ENCODE measurements around the gene MBNL2.
A peak's percentile ranks its signal among the peaks of the same experiment; 100 is the strongest.
"Not testable (repeated sequence)": the region's sequence is repeated elsewhere in the genome, so short reads cannot be mapped to it uniquely, and the experiment has no call there.

The MBNL2 gene

GRCh38 chr13:97329331-97329730, 107.2 kb downstream of the MBNL2 start:
- no peak for DNase-seq

GRCh38 chr13:97330448-97330847, 108.3 kb downstream of the MBNL2 start:
- DNase-seq = no peak

GRCh38 chr13:97332742-97333141, 110.6 kb downstream of the MBNL2 start:
- no peak for DNase-seq

- DNase-seq = no peak
These were observed 111.8 kb downstream of the MBNL2 start for GRCh38 chr13:97333983-97334382.

- DNase-seq = no peak
These were observed 112.6 kb downstream of the MBNL2 start for GRCh38 chr13:97334690-97335089.

- DNase-seq = no peak
These were observed 113.5 kb downstream of the MBNL2 start for GRCh38 chr13:97335488-97336134.

GRCh38 chr13:97337985-97338499, 115.9 kb downstream of the MBNL2 start:
- DNase-seq = no peak

- no peak for DNase-seq
These were observed 116.4 kb downstream of the MBNL2 start for GRCh38 chr13:97338571-97338970.

- peak; percentile 24 for DNase-seq
These were observed 117.2 kb downstream of the MBNL2 start for GRCh38 chr13:97339019-97339987.

GRCh38 chr13:97339988-97340749, 118.0 kb downstream of the MBNL2 start:
- no peak for DNase-seq

GRCh38 chr13:97341135-97341534, 119.0 kb downstream of the MBNL2 start:
- DNase-seq = no peak

- DNase-seq = no peak
These were observed 120.0 kb downstream of the MBNL2 start for GRCh38 chr13:97342136-97342535.

GRCh38 chr13:97342936-97343335, 120.8 kb downstream of the MBNL2 start:
- no peak for DNase-seq

GRCh38 chr13:97344265-97345175, 122.4 kb downstream of the MBNL2 start:
- peak; percentile 83 for DNase-seq

- DNase-seq = no peak
These were observed 124.0 kb downstream of the MBNL2 start for GRCh38 chr13:97346097-97346496.

- DNase-seq = no peak
These were observed 124.6 kb downstream of the MBNL2 start for GRCh38 chr13:97346561-97347254.

- DNase-seq = no peak
These were observed 125.3 kb downstream of the MBNL2 start for GRCh38 chr13:97347255-97347932.

GRCh38 chr13:97348569-97349100, 126.5 kb downstream of the MBNL2 start:
- DNase-seq = no peak

- not testable (repeated sequence) for DNase-seq
These were observed 129.9 kb downstream of the MBNL2 start for GRCh38 chr13:97352012-97352411.

GRCh38 chr13:97352815-97353214, 130.7 kb downstream of the MBNL2 start:
- no peak for DNase-seq

Data from NCI-H82 (cell line).